Activated CD4-positive, alpha-beta T cell treated with anti-CD3 and anti-CD28 coated beads, Interleukin-2, amount 50 U/mL, for 4 hours (primary cell): ENCODE data around the gene ARPC3.
"Not testable (repeated sequence)": the region's sequence is repeated elsewhere in the genome, so short reads cannot be mapped to it uniquely, and the experiment has no call there.

Experiments used
- DNase-seq, 2 experiments: peaks; one replicate each; pipeline ENCODE4 v3.0.0-alpha.2; 2020

ARPC3 gene

DNA sequence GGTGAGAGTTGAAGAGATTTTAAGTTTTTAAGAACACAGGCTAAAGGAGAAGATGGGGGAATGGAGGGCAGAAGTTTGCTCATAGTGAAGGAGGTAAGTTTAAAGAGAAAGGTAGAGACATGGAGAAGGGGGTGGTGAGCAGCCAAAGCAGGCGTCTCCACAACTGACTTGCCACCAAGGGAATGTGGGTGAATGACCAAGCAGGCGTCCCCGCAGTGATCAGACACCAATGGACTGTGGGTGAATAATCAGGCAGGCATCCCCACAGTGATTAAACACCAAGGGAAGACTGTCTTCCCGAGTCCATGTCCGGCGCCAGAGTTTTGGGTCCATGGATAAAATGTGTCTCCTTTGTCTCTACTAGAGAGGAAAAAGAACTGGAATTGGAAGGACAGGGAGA is 40.1 kb downstream of the ARPC3 start:
- DNase-seq: not testable (repeated sequence)

- not testable (repeated sequence) for DNase-seq
These were observed 44.9 kb downstream of the ARPC3 start for GRCh38 chr12:110405126-110405662.

DNA sequence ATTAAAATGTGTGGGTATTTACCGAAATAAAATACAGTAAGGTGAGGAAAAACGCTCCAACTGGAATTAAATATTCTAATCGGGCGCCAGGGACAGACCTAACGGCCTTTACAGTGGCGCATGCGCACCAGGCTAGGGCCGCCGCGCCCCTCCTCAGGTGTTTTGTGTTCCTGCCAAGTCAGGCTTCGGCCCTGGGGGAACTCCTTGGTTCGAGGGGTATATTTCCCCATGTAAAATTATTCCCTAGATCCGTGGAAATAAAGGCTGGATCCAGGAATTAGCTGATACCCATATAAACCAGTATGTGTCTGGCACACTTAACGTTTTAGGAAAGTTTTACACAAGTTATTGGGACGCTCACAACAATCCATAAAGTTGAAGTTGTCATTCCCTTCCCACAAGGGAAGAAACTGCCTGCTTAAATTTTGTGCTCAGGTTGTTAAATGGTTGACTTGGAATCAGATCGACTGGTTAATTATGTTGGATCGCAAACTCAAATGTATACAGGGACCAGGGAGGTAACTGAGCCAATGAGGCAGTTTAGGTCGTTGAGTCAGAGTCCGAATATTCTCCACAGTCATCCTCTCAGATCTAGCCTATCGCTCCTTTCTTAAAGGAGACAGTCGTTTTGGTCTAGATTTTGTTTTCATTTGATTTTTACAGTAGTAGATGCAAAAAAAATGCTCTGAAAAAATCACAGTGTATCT is 46.0 kb downstream of the ARPC3 start:
- peak; percentile 72 to 75 for DNase-seq

- DNase-seq: peak; percentile 80 to 84
These were observed 46.8 kb downstream of the ARPC3 start, which contains the start of gene ANAPC7 for GRCh38 chr12:110403146-110403975. TSS of gene ANAPC7 (minus strand) at chr12:110403708. CDS start at chr12:110403627, 81 bp downstream.
